HCT116 (cell line): ENCODE data around the gene LRRC4. TPM values are rescaled to one million over a fixed set of nuclear protein-coding genes. Genes with fewer than 3 reads are reported as not detected.

ENCODE experiments used
- ATAC-seq: fragments of 200-7000 bp; cut with Tn5 transposase; 2 replicates; pipeline ENCODE4 v1.9.1; 2020; ENCODE audit warnings: mild to moderate bottlenecking, moderate library complexity
- BruUV-seq: library from RNA; stranded (reverse); fragments of 400-500 nt; replicated peaks from 2 replicates; lab custom pipeline; 2021; lab: Mats Ljungman, UMichigan
- CTCF ChIA-PET: fragments of 300-600 bp; sonication (Branson Sonifier 250); formaldehyde crosslinking; loops from one replicate; lab custom pipeline; 2021; ENCODE audit warnings: antibody characterized with exemption; lab: Charles Lee
- POLR2A ChIA-PET: fragments of 300-600, 350-600 bp; sonication (Branson Sonifier 250); formaldehyde crosslinking; loops from one replicate; lab custom pipeline; 2021; ENCODE audit warnings: antibody characterized with exemption; lab: Charles Lee
- RAD21 ChIA-PET, 2 experiments: fragments of 300-600 bp; sonication (Branson Sonifier 250); formaldehyde crosslinking; loops; one replicate each; lab custom pipeline; 2023; ENCODE audit warnings: low total read pairs in 2 of 2; ENCODE audit not compliant: uncharacterized antibody in 2 of 2, unreplicated experiment in 2 of 2, low non-redundant PET in 1 of 2; lab: Charles Lee
- DNase-seq: peaks from one replicate; pipeline ENCODE4 v3.0.0-alpha.2; 2010; ENCODE audit warnings: low read depth, low spot score
- H2AFZ ChIP-seq: fragments of 200-600 bp; shearing (Covaris generic), sonication (generic); 2 replicates; pipeline ENCODE4 v1.6.1; 2017; ENCODE audit warnings: low read depth, mixed run types, mixed read lengths, antibody characterized with exemption, low read length; ENCODE audit not compliant: poor library complexity, severe bottlenecking
- H3K27ac ChIP-seq: 2 replicates; pipeline ENCODE4 v1.5.1; 2012; ENCODE audit warnings: low read depth, low read length
- H3K27me3 ChIP-seq: fragments of 200-600 bp; sonication (generic); 2 replicates; pipeline ENCODE4 v1.6.1; 2016; ENCODE audit warnings: mixed run types, low read length, mixed read lengths; ENCODE audit not compliant: insufficient read depth
- H3K36me3 ChIP-seq, 2 experiments: fragments of 200-500 bp in 1 of 2; fragments of 200-600 bp in 1 of 2; sonication (Bioruptor generic) in 1 of 2; sonication (generic) in 1 of 2; 2 replicates each; pipeline versions ENCODE4 v1.5.1 to v1.6.1; 2014 to 2016; ENCODE audit warnings: low read length in 2 of 2, inconsistent platforms in 1 of 2, mixed read lengths in 1 of 2, mixed run types in 1 of 2; ENCODE audit not compliant: insufficient read depth in 2 of 2, control insufficient read depth in 1 of 2
- H3K4me1 ChIP-seq, 2 experiments: fragments of 200-600 bp in 1 of 2; sonication (generic) in 1 of 2; 2 replicates each; pipeline versions ENCODE4 v1.5.1 to v1.6.1; 2012 to 2017; ENCODE audit warnings: low read length in 2 of 2, inconsistent platforms in 1 of 2, mild to moderate bottlenecking in 1 of 2, mixed read lengths in 1 of 2, mixed run types in 1 of 2, moderate library complexity in 1 of 2; ENCODE audit not compliant: insufficient read depth in 2 of 2, control insufficient read depth in 1 of 2
- H3K4me2 ChIP-seq: fragments of 200-600 bp; sonication (generic); 2 replicates; pipeline ENCODE4 v1.6.1; 2017; ENCODE audit warnings: mixed run types, low read length, mixed read lengths
- H3K4me3 ChIP-seq, 2 experiments: fragments of 200-600 bp in 1 of 2; sonication (generic) in 1 of 2; replicated peaks in 1 of 2; 2 replicates each; pipeline ENCODE4 v1.5.1; 2011 to 2016; ENCODE audit warnings: low read length in 2 of 2, control low read depth in 1 of 2, low read depth in 1 of 2, mild to moderate bottlenecking in 1 of 2, mixed read lengths in 1 of 2, mixed run types in 1 of 2
- H3K79me2 ChIP-seq: fragments of 200-600 bp; sonication (generic); 2 replicates; pipeline ENCODE4 v1.6.1; 2017; ENCODE audit warnings: mild to moderate bottlenecking, mixed run types, low read length, moderate library complexity, mixed read lengths; ENCODE audit not compliant: insufficient read depth
- H3K9ac ChIP-seq: fragments of 200-600 bp; sonication (generic); 2 replicates; pipeline ENCODE4 v1.6.1; 2016; ENCODE audit warnings: low read length, mixed read lengths
- H3K9me2 ChIP-seq: fragments of 200-600 bp; sonication (generic), shearing (Covaris generic); 2 replicates; pipeline ENCODE4 v1.6.1; 2017; ENCODE audit warnings: mixed run types, mild to moderate bottlenecking, moderate library complexity; ENCODE audit not compliant: insufficient read depth
- H3K9me3 ChIP-seq, 2 experiments: fragments of 200-500 bp in 1 of 2; fragments of 200-600 bp in 1 of 2; sonication (Bioruptor generic) in 1 of 2; sonication (generic) in 1 of 2; 2 replicates each; pipeline ENCODE4 v1.6.1; 2014 to 2017; ENCODE audit warnings: low read length in 2 of 2, mixed read lengths in 2 of 2, inconsistent platforms in 1 of 2, low read depth in 1 of 2, mild to moderate bottlenecking in 1 of 2, mixed run types in 1 of 2, moderate library complexity in 1 of 2; ENCODE audit not compliant: control insufficient read depth in 1 of 2, insufficient read depth in 1 of 2
- H4K20me1 ChIP-seq: fragments of 200-600 bp; sonication (generic), shearing (Covaris generic); 2 replicates; pipeline ENCODE4 v1.6.1; 2017; ENCODE audit warnings: mixed run types, mild to moderate bottlenecking, moderate library complexity; ENCODE audit not compliant: insufficient read depth
- CBX3 ChIP-seq: IDR thresholded peaks from 2 replicates; pipeline ENCODE4 v1.6.1; 2012; ENCODE audit warnings: low read depth
- CEBPB ChIP-seq: IDR thresholded peaks from 2 replicates; pipeline ENCODE4 v1.6.1; 2012; ENCODE audit warnings: low read depth
- EZH2 ChIP-seq: fragments of 200-600 bp; sonication (generic); IDR thresholded peaks from 2 replicates; pipeline ENCODE4 v1.6.1; 2017; ENCODE audit warnings: antibody characterized with exemption, mixed run types
- EZH2phosphoT487 ChIP-seq: fragments of 200-600 bp; IDR thresholded peaks from 2 replicates; pipeline ENCODE4 v1.6.1; 2018; ENCODE audit warnings: antibody characterized with exemption, borderline replicate concordance
- FOSL1 ChIP-seq: IDR thresholded peaks from 2 replicates; pipeline ENCODE4 v1.6.1; 2012; ENCODE audit warnings: low read depth
- POLR2AphosphoS5 ChIP-seq: IDR thresholded peaks from 2 replicates; pipeline ENCODE4 v1.6.1; 2011; ENCODE audit warnings: mild to moderate bottlenecking, low read depth, low read length, moderate library complexity
- RAD21 ChIP-seq: IDR thresholded peaks from 2 replicates; pipeline ENCODE4 v1.6.1; 2012; ENCODE audit warnings: low read depth, mild to moderate bottlenecking
- SIN3A ChIP-seq: IDR thresholded peaks from 2 replicates; pipeline ENCODE4 v1.6.1; 2012; ENCODE audit warnings: low read depth
- TCF7L2 ChIP-seq: IDR thresholded peaks from 2 replicates; pipeline ENCODE4 v1.7.0; 2011; ENCODE audit warnings: borderline replicate concordance, inconsistent platforms; ENCODE audit not compliant: insufficient read depth, insufficient read length; ENCODE audit errors: extremely low read depth
- YY1 ChIP-seq: IDR thresholded peaks from 2 replicates; pipeline ENCODE4 v1.6.1; 2011; ENCODE audit warnings: low read length, low read depth, moderate library complexity, mild to moderate bottlenecking; ENCODE audit not compliant: insufficient replicate concordance; ENCODE audit errors: extremely low read depth
- ZNF274 ChIP-seq: fragments of 200-500 bp; sonication (Bioruptor generic); IDR thresholded peaks from 2 replicates; pipeline ENCODE4 v1.6.1; 2014; ENCODE audit warnings: mild to moderate bottlenecking, low read depth, low read length, inconsistent platforms
- intact Hi-C: fragments of 100-400 bp; cut with micrococcal nuclease; formaldehyde crosslinking; loops from 2 replicates; pipeline ENCODE4 v1.10.0; 2022
- total RNA-seq: library from RNA; stranded (reverse); gene quantifications from one replicate; pipeline ENCODE4 v1.2.1, GENCODE V29; 2021; ENCODE audit not compliant: unreplicated experiment
- TF ChIP-seq, protein P1 (sequence below): IDR thresholded peaks from 2 replicates; pipeline ENCODE4 v1.6.1; 2012
- TF ChIP-seq, protein P2 (sequence below): IDR thresholded peaks from 2 replicates; pipeline ENCODE4 v1.6.1; 2012; ENCODE audit warnings: low read depth
- TF ChIP-seq, protein P3 (sequence below): IDR thresholded peaks from 2 replicates; pipeline ENCODE4 v1.6.1; 2012

LRRC4 gene
- total RNA-seq, 1 experiment from 2014 or later: not detected

DNA sequence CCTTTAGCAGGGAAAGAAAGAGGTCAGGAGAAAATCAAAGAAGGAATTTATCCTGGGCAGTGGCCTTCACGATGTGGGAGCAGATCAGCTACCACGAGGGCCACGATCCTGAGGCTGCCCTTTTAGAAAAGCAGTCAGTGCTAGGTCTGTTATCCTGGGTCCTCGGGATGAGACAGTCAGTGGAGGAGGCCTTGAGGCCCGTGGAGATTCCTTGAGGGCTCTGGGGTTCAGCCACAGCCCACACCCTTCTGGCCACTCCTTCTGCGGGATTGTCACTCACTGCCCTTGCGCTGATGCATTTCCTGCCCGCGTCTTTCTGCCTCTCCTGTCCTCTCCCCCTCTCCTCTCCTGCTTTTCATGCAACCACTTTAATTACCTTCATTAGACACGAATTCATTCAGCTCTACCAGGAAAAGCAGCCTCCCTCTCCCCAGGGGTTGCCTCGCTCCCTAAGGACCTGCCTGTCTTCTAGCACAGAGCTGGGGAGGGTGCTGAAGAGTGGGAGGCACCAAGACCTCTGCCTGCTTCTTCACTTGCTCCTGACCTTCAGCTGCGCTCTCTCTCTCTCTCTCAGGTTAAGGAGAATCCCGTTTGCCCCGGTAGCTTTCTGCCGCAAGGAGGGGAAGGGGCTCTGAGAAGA is 42.6 kb upstream of the LRRC4 start:
- Histone ChIP-seq H3K79me2 (no peaks in the 10 kb centered on the region), H3K9ac (no peak overlapping the region), H3K9me3 (no peaks in the 10 kb centered on the region), H3K9me2 (no peaks in the 10 kb centered on the region), H3K4me2 (no peak overlapping the region), H3K4me3 (no peak overlapping the region), H3K27ac (no peak overlapping the region), H3K4me1 (no peaks in the 10 kb centered on the region), H3K36me3 (peaks cover 0 to 2% of the 10 kb centered on the region in 2 experiments; a peak in 1 of 4 replicates), H3K27me3 (no peaks in the 10 kb centered on the region), H4K20me1 (no peaks in the 10 kb centered on the region), H2AFZ (no peak overlapping the region)
- ChIA-PET POLR2A (no interaction called here), RAD21 (no interaction called here), CTCF (no interaction called here)
- TF ChIP-seq RAD21 (no peak), CBX3 (no peak)
- TF ChIP-seq, protein P1, sequence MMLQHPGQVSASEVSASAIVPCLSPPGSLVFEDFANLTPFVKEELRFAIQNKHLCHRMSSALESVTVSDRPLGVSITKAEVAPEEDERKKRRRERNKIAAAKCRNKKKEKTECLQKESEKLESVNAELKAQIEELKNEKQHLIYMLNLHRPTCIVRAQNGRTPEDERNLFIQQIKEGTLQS: no peak
- no peak for ATAC-seq
- intact Hi-C loops: no loop called here
- no TSS peak for BruUV-seq
- DNase-seq: no peak

DNA sequence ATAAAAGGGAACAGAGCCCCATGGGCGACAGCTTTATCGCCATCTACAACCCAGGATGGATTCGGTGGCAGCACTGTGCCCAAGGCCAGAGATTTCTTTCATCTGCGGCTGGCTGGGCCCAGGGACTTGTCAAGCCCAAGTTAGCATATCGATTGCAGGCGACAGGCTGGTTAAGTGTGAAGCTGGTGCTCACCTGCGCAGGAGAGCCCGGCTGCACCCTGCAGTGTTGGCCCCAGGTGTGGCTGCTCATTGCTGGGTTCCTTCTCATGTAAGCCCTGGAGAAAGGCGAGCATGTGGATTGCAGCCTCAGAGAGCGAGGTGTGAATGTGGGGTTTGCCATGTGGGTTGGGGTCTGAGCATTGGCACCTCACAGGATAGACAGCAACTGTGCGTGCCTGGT is 40.6 kb upstream of the LRRC4 start:
- no peaks in the 10 kb centered on the region for H4K20me1 ChIP-seq
- DNase-seq (no peak), ATAC-seq (no peak)
- BruUV-seq: no TSS peak
- ChIA-PET CTCF (no interaction called here), POLR2A (no interaction called here), RAD21 (no interaction called here)
- H2AFZ ChIP-seq: no peak overlapping the region
- H3K27ac ChIP-seq: no peak overlapping the region
- no peak for TF ChIP-seq YY1
- TF ChIP-seq SIN3A: no peak
- TF ChIP-seq TCF7L2: no peak
- no peak for TF ChIP-seq RAD21
- no peak for TF ChIP-seq FOSL1
- no peak for TF ChIP-seq EZH2
- no peak for TF ChIP-seq CEBPB
- TF ChIP-seq POLR2AphosphoS5: no peak
- TF ChIP-seq, protein P2, sequence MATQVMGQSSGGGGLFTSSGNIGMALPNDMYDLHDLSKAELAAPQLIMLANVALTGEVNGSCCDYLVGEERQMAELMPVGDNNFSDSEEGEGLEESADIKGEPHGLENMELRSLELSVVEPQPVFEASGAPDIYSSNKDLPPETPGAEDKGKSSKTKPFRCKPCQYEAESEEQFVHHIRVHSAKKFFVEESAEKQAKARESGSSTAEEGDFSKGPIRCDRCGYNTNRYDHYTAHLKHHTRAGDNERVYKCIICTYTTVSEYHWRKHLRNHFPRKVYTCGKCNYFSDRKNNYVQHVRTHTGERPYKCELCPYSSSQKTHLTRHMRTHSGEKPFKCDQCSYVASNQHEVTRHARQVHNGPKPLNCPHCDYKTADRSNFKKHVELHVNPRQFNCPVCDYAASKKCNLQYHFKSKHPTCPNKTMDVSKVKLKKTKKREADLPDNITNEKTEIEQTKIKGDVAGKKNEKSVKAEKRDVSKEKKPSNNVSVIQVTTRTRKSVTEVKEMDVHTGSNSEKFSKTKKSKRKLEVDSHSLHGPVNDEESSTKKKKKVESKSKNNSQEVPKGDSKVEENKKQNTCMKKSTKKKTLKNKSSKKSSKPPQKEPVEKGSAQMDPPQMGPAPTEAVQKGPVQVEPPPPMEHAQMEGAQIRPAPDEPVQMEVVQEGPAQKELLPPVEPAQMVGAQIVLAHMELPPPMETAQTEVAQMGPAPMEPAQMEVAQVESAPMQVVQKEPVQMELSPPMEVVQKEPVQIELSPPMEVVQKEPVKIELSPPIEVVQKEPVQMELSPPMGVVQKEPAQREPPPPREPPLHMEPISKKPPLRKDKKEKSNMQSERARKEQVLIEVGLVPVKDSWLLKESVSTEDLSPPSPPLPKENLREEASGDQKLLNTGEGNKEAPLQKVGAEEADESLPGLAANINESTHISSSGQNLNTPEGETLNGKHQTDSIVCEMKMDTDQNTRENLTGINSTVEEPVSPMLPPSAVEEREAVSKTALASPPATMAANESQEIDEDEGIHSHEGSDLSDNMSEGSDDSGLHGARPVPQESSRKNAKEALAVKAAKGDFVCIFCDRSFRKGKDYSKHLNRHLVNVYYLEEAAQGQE: no peak
- TF ChIP-seq EZH2phosphoT487: no peak
- TF ChIP-seq ZNF274: no peak
- TF ChIP-seq, protein P3, sequence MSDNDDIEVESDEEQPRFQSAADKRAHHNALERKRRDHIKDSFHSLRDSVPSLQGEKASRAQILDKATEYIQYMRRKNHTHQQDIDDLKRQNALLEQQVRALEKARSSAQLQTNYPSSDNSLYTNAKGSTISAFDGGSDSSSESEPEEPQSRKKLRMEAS: no peak
- H3K4me1 ChIP-seq: no peaks in the 10 kb centered on the region
- peaks cover 0 to 2% of the 10 kb centered on the region in 2 experiments; a peak in 1 of 4 replicates for H3K36me3 ChIP-seq
- no peaks in the 10 kb centered on the region for H3K9me3 ChIP-seq
- H3K79me2 ChIP-seq: no peaks in the 10 kb centered on the region
- H3K4me3 ChIP-seq: no peak overlapping the region
- H3K9me2 ChIP-seq: no peaks in the 10 kb centered on the region
- intact Hi-C loops: no loop called here
- H3K4me2 ChIP-seq: no peak overlapping the region
- H3K9ac ChIP-seq: no peak overlapping the region
- H3K27me3 ChIP-seq: no peaks in the 10 kb centered on the region
